LNCaP clone FGC (cell line): ENCODE results near the gene JUN.

Experiments used
- DNase-seq: peaks from one replicate; pipeline ENCODE4 v3.0.0-alpha.2; 2011; ENCODE audit warnings: low read depth
- H3K4me3 ChIP-seq: 2 replicates; pipeline ENCODE4 v1.5.1; 2011; ENCODE audit warnings: mild to moderate bottlenecking, low read depth, low read length, control low read depth
- TF ChIP-seq, protein P1 (sequence below): IDR thresholded peaks from 2 replicates; pipeline ENCODE4 v1.5.1; 2012; ENCODE audit warnings: mild to moderate bottlenecking; ENCODE audit not compliant: control insufficient read depth, insufficient read depth; ENCODE audit errors: extremely low read depth

Gene JUN

GRCh38 chr1:58732087-58732775 is 51.6 kb downstream of the JUN start:
- TF ChIP-seq, protein P1, sequence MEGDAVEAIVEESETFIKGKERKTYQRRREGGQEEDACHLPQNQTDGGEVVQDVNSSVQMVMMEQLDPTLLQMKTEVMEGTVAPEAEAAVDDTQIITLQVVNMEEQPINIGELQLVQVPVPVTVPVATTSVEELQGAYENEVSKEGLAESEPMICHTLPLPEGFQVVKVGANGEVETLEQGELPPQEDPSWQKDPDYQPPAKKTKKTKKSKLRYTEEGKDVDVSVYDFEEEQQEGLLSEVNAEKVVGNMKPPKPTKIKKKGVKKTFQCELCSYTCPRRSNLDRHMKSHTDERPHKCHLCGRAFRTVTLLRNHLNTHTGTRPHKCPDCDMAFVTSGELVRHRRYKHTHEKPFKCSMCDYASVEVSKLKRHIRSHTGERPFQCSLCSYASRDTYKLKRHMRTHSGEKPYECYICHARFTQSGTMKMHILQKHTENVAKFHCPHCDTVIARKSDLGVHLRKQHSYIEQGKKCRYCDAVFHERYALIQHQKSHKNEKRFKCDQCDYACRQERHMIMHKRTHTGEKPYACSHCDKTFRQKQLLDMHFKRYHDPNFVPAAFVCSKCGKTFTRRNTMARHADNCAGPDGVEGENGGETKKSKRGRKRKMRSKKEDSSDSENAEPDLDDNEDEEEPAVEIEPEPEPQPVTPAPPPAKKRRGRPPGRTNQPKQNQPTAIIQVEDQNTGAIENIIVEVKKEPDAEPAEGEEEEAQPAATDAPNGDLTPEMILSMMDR = no peak
- no peak for DNase-seq
- no peak overlapping the region for H3K4me3 ChIP-seq
